IgD-negative memory B cell (primary cell): ENCODE measurements around the gene TRAPPC8. TPM values are rescaled to one million over a fixed set of nuclear protein-coding genes. Genes with fewer than 3 reads are reported as not detected.
"Not testable (repeated sequence)": the region's sequence is repeated elsewhere in the genome, so short reads cannot be mapped to it uniquely, and the experiment has no call there.

Source experiments
- H3K27ac Mint-ChIP-seq, 3 donors: one replicate each; pipeline ENCODE4 v1.8.0; 2020 to 2022; ENCODE audit warnings: mild to moderate bottlenecking in 3 of 3, mixed read lengths in 3 of 3, moderate library complexity in 1 of 3
- H3K27me3 Mint-ChIP-seq: one replicate; pipeline ENCODE4 v1.8.0; 2021; ENCODE audit warnings: mixed read lengths
- H3K36me3 Mint-ChIP-seq: one replicate; pipeline ENCODE4 v1.8.0; 2020; ENCODE audit warnings: mild to moderate bottlenecking, mixed read lengths
- H3K4me1 Mint-ChIP-seq, 3 donors: one replicate each; pipeline ENCODE4 v1.8.0; 2020 to 2022; ENCODE audit warnings: mixed read lengths in 3 of 3, mild to moderate bottlenecking in 1 of 3
- H3K4me3 Mint-ChIP-seq, 4 donors: one replicate each; pipeline ENCODE4 v1.8.0; 2020 to 2022; ENCODE audit warnings: mild to moderate bottlenecking in 4 of 4, mixed read lengths in 4 of 4, moderate library complexity in 3 of 4
- H3K9me3 Mint-ChIP-seq, 3 donors: one replicate each; pipeline ENCODE4 v1.8.0; 2020 to 2021; ENCODE audit warnings: mixed read lengths in 3 of 3, mild to moderate bottlenecking in 1 of 3
- polyA plus RNA-seq: library from polyadenylated mRNA; unstranded; fragments of 300-500 nt; fragmentation: Illumina TruSeq; gene quantifications from one replicate; pipeline ENCODE4 v1.2.3, GENCODE V29; 2021

The TRAPPC8 gene
- polyA plus RNA-seq, 1 donor from 2014 or later = 18.5 TPM

GRCh38 chr18:31801078-31801477, 141.8 kb downstream of the TRAPPC8 start:
- H3K4me3 Mint-ChIP-seq = no peak overlapping the region
- H3K36me3 Mint-ChIP-seq = no peaks in the 10 kb centered on the region
- no peaks in the 10 kb centered on the region for H3K4me1 Mint-ChIP-seq
- H3K9me3 Mint-ChIP-seq = no peaks in the 10 kb centered on the region
- H3K27ac Mint-ChIP-seq = no peak overlapping the region
- H3K27me3 Mint-ChIP-seq = no peaks in the 10 kb centered on the region

GRCh38 chr18:31799257-31799656, 143.7 kb downstream of the TRAPPC8 start:
- H3K4me1 Mint-ChIP-seq, H3K9me3 Mint-ChIP-seq, H3K4me3 Mint-ChIP-seq, H3K36me3 Mint-ChIP-seq, H3K27ac Mint-ChIP-seq, H3K27me3 Mint-ChIP-seq: not testable (repeated sequence)

GRCh38 chr18:31798399-31798798, 144.5 kb downstream of the TRAPPC8 start:
- Mint-ChIP-seq H3K27me3 (no peaks in the 10 kb centered on the region), H3K4me1 (no peaks in the 10 kb centered on the region), H3K9me3 (no peaks in the 10 kb centered on the region), H3K36me3 (peaks cover 2% of the 10 kb centered on the region), H3K27ac (no peak overlapping the region), H3K4me3 (no peak overlapping the region)

- Mint-ChIP-seq H3K4me3 (no peak overlapping the region), H3K4me1 (peaks cover 0 to 10% (median 0%) of the 10 kb centered on the region in 3 donors), H3K9me3 (no peaks in the 10 kb centered on the region), H3K27ac (peak overlapping the region in 1 of 3 donors; percentile 59), H3K27me3 (no peaks in the 10 kb centered on the region), H3K36me3 (peaks cover 2% of the 10 kb centered on the region)
Observed at GRCh38 chr18:31795747-31796146, 147.2 kb downstream of the TRAPPC8 start.

- H3K36me3 Mint-ChIP-seq = peaks cover 2% of the 10 kb centered on the region
- no peaks in the 10 kb centered on the region for H3K9me3 Mint-ChIP-seq
- no peaks in the 10 kb centered on the region for H3K27me3 Mint-ChIP-seq
- H3K27ac Mint-ChIP-seq = no peak overlapping the region
- H3K4me1 Mint-ChIP-seq = peaks cover 0 to 10% (median 0%) of the 10 kb centered on the region in 3 donors
- no peak overlapping the region for H3K4me3 Mint-ChIP-seq
Observed at GRCh38 chr18:31793531-31793930, 149.4 kb downstream of the TRAPPC8 start.

- H3K27me3 Mint-ChIP-seq = no peaks in the 10 kb centered on the region
- no peak overlapping the region for H3K27ac Mint-ChIP-seq
- H3K4me1 Mint-ChIP-seq = peaks cover 0 to 10% (median 0%) of the 10 kb centered on the region in 3 donors
- peaks cover 2% of the 10 kb centered on the region for H3K36me3 Mint-ChIP-seq
- H3K4me3 Mint-ChIP-seq = no peak overlapping the region
- H3K9me3 Mint-ChIP-seq = no peaks in the 10 kb centered on the region
Observed at GRCh38 chr18:31792580-31792911, 150.4 kb downstream of the TRAPPC8 start.

- Mint-ChIP-seq H3K27me3 (no peaks in the 10 kb centered on the region), H3K4me1 (peaks cover 0 to 10% (median 0%) of the 10 kb centered on the region in 3 donors), H3K36me3 (peaks cover 2% of the 10 kb centered on the region), H3K4me3 (no peak overlapping the region), H3K27ac (no peak overlapping the region), H3K9me3 (no peaks in the 10 kb centered on the region)
Observed at GRCh38 chr18:31791817-31792579, 150.9 kb downstream of the TRAPPC8 start.

GRCh38 chr18:31789409-31789808, 153.5 kb downstream of the TRAPPC8 start:
- Mint-ChIP-seq H3K27me3 (no peaks in the 10 kb centered on the region), H3K36me3 (no peaks in the 10 kb centered on the region), H3K9me3 (peaks cover 0 to 3% (median 0%) of the 10 kb centered on the region in 3 donors), H3K27ac (no peak overlapping the region), H3K4me1 (peaks cover 0 to 10% (median 0%) of the 10 kb centered on the region in 3 donors), H3K4me3 (no peak overlapping the region)

GRCh38 chr18:31783059-31783458, 159.9 kb downstream of the TRAPPC8 start:
- Mint-ChIP-seq H3K27me3 (no peaks in the 10 kb centered on the region), H3K9me3 (peaks cover 4 to 12% (median 10%) of the 10 kb centered on the region in 3 donors), H3K36me3 (no peaks in the 10 kb centered on the region)

More at GRCh38 chr18:31783059-31783458, 159.9 kb downstream of the TRAPPC8 start:
- no peak overlapping the region for H3K27ac Mint-ChIP-seq
- no peak overlapping the region for H3K4me3 Mint-ChIP-seq
- H3K4me1 Mint-ChIP-seq = no peaks in the 10 kb centered on the region

Other genes with a start within 250 kb of the TRAPPC8 start
- gene SLC25A52, start 182.2 kb downstream of the TRAPPC8 start, polyA plus RNA-seq = not detected
- 11.7 TPM for gene RNF125, start 75.7 kb upstream of the TRAPPC8 start, polyA plus RNA-seq
- 62.4 TPM for gene RNF138, start 148.7 kb upstream of the TRAPPC8 start, polyA plus RNA-seq
- gene MEP1B, start 246.9 kb upstream of the TRAPPC8 start, polyA plus RNA-seq = 0.35 TPM